GM23248 (cell line): Measurements from ENCODE around the gene CCL7.

Experiments
- EZH2 ChIP-seq: fragments of 200-600 bp; sonication (generic); IDR thresholded peaks from 2 replicates; pipeline ENCODE4 v1.6.1; 2018; ENCODE audit warnings: antibody characterized with exemption, mild to moderate bottlenecking; ENCODE audit not compliant: insufficient read depth, poor library complexity, severe bottlenecking
- EZH2phosphoT487 ChIP-seq: fragments of 200-600 bp; sonication (generic); IDR thresholded peaks from 2 replicates; pipeline ENCODE4 v1.6.1; 2018; ENCODE audit warnings: antibody characterized with exemption, moderate library complexity, mild to moderate bottlenecking, low read depth; ENCODE audit not compliant: insufficient read depth

DNA sequence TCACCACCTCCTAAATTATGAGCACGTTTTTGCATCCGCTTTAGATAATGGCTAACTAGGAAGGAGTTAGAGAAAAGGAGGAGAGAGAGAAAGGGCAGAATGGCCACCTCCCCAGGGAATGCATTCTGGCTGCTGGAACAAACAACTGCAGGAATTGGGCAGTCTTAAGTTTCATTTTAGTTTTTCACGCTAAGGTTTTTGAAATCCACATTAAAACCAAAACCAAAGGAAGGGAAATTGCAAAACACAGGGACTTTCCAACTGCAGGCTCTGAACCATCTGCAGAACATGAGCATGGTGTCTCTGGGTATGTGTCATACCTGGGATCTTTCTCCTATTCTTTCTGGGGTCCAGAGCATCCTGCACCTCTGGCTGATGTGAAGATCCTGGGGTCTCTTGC, 37.1 kb downstream of the CCL7 start:
- no peak for TF ChIP-seq EZH2
- no peak for TF ChIP-seq EZH2phosphoT487
